Stomach (tissue), 9 donors: ENCODE measurements around the gene MLST8. TPM values are rescaled to one million over a fixed set of nuclear protein-coding genes. Genes with fewer than 3 reads are reported as not detected.

Source experiments
- DNase-seq, 2 donors: peaks; one replicate each; pipeline versions ENCODE4 v3.0.0 to v3.0.0-alpha.2; 2013 to 2019
- H3K27ac ChIP-seq, 5 donors: fragments of 200-600 bp in 4 of 5; sonication (generic) in 4 of 5; one replicate each; pipeline ENCODE4 v1.5.1; 2013 to 2019; ENCODE audit warnings: mild to moderate bottlenecking in 1 of 5, moderate library complexity in 1 of 5
- H3K27me3 ChIP-seq, 3 donors: fragments of 200-600 bp; sonication (generic); one replicate each; pipeline ENCODE4 v1.5.1; 2017 to 2019; ENCODE audit warnings: mixed run types in 1 of 3
- H3K36me3 ChIP-seq, 4 donors: fragments of 200-600 bp; sonication (generic); 1 replicate in 3 of 4; 2 replicates in 1 of 4; pipeline ENCODE4 v1.5.1; 2016 to 2019
- H3K4me1 ChIP-seq, 4 donors: fragments of 200-600 bp; sonication (generic); one replicate each; pipeline ENCODE4 v1.5.1; 2016 to 2019
- H3K4me3 ChIP-seq, 4 donors: fragments of 200-600 bp; sonication (generic) in 3 of 4; one replicate each; pipeline ENCODE4 v1.5.1; 2016 to 2019; ENCODE audit warnings: mild to moderate bottlenecking in 1 of 4
- H3K9me3 ChIP-seq, 4 donors: fragments of 200-600 bp; sonication (generic); one replicate each; pipeline ENCODE4 v1.5.1; 2016 to 2019
- CTCF ChIP-seq, 7 experiments: fragments of 450-650 bp in 4 of 7; fragments of 200-600 bp in 3 of 7; sonication (generic) in 3 of 7; IDR thresholded peaks; one replicate each; pipeline ENCODE4 v1.5.1; 2016 to 2019; ENCODE audit warnings: antibody characterized with exemption in 7 of 7, control low read depth in 2 of 7, mild to moderate bottlenecking in 1 of 7
- EP300 ChIP-seq: sonication (generic); formaldehyde crosslinking; IDR thresholded peaks from one replicate; pipeline ENCODE4 v1.6.1; 2017; ENCODE audit warnings: antibody characterized with exemption
- POLR2A ChIP-seq, 4 donors: fragments of 450-650 bp; IDR thresholded peaks; one replicate each; pipeline ENCODE4 v1.6.1; 2016; ENCODE audit warnings: antibody characterized with exemption in 4 of 4, control low read depth in 2 of 4, mild to moderate bottlenecking in 1 of 4, moderate library complexity in 1 of 4
- POLR2AphosphoS5 ChIP-seq, 3 donors: sonication (generic); formaldehyde crosslinking; IDR thresholded peaks; one replicate each; pipeline ENCODE4 v1.6.1; 2016; ENCODE audit warnings: antibody characterized with exemption in 3 of 3
- WGBS, 5 donors: extraction: QIAGEN DNeasy Blood & Tissue Kit in 3 of 5; methylation state at CpG; one replicate each; pipeline versions ENCODE4 v1.1.5 to v1.1.7; 2013 to 2018; 5-methylcytosine and 5-hydroxymethylcytosine counted together
- intact Hi-C: fragments of 100-400 bp; cut with DNase I; formaldehyde crosslinking; loops from one replicate; pipeline ENCODE4 v1.15.1; 2023; ENCODE audit warnings: low total_unique reads
- polyA plus RNA-seq, 3 donors: library from polyadenylated mRNA; stranded (reverse); fragments of 200-250 nt; gene quantifications; one replicate each; pipeline ENCODE4 v1.2.3, GENCODE V29; 2013
- total RNA-seq, 5 donors: library from RNA; depleted of rRNA; stranded (reverse); fragments of >200 nt; gene quantifications; one replicate each; pipeline versions ENCODE4 v1.1.0 to v1.2.3, GENCODE V29; 2014 to 2016
- donor health status: healthy with polysubstance abuse.
- donor health status: Bipolar disorder and iron deficiency.
- donor health status: healthy.

The MLST8 gene
- total and polyA plus RNA-seq, 8 donors = 7.5 to 235 (median 55.8) TPM

DNA sequence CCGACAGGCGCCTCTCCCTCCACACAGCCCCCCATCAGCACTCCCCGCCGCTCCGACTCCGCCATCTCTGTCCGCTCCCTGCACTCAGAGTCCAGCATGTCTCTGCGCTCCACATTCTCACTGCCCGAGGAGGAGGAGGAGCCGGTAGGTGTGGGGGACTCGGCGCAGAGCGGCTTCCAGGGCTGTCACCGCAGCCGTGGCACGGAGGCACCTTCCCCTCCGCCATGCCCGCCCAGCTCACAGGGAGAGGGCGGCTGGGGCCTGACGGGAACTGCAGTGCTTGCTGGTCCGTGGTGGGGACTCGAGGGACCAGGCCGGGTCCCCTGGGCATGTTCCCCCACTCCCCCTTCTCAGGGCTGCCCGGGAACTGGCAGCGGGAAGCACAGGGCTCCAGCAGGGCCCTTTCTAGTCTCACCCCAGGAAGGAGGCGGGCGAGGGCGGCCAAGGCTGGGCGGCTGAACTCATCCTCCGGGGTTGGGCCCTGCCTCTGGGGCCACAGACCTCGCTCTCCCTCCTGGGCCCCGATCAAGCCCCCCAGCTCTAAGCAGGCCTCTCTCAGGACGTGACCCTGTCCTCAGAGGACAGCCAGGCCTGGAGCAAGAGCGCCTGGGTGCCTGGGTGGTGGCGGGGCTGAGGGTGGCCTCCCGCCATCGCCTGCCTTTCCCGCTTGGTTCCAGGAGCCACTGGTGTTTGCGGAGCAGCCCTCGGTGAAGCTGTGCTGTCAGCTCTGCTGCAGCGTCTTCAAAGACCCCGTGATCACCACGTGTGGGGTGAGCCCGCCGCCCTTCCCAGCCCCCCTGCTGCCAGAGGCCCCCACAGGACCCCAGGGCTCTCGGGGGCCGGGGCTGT, 34.4 kb upstream of the MLST8 start:
- intact Hi-C loops = no loop called here
- Histone ChIP-seq H3K4me1 (peaks cover 0 to 7% (median 3%) of the 10 kb centered on the region in 4 donors), H3K36me3 (peaks cover 69 to 100% (median 100%) of the 10 kb centered on the region in 4 donors), H3K27ac (peak overlapping the region in 3 of 5 donors; percentile 43 to 69 (median 66)), H3K4me3 (peak overlapping the region; percentile 16 to 31 (median 25)), H3K27me3 (no peaks in the 10 kb centered on the region), H3K9me3 (no peaks in the 10 kb centered on the region)
- WGBS, 5 donors = 84 to 92% (median 88%) methylated on average over 29 to 47 of the region's 47 CpGs
- no peak for TF ChIP-seq CTCF (IDR thresholded peaks at IDR 0.05)
- no peak for TF ChIP-seq POLR2A (IDR thresholded peaks at IDR 0.05)
- TF ChIP-seq POLR2AphosphoS5 (IDR thresholded peaks at IDR 0.05) = no peak
- TF ChIP-seq EP300 = no peak
- no peak for DNase-seq

GRCh38 chr16:2171601-2172178, 33.6 kb upstream of the MLST8 start:
- H3K4me3 ChIP-seq = no peak overlapping the region
- no peak for DNase-seq
- H3K27ac ChIP-seq = no peak overlapping the region
- H3K36me3 ChIP-seq = peaks cover 70 to 100% (median 100%) of the 10 kb centered on the region in 4 donors
- TF ChIP-seq EP300 = no peak
- TF ChIP-seq CTCF (IDR thresholded peaks at IDR 0.05) = no peak
- TF ChIP-seq POLR2AphosphoS5 (IDR thresholded peaks at IDR 0.05) = no peak
- TF ChIP-seq POLR2A (IDR thresholded peaks at IDR 0.05) = no peak
- H3K27me3 ChIP-seq = no peaks in the 10 kb centered on the region
- 91 to 96% (median 94%) methylated on average over 20 to 28 of the region's 28 CpGs for WGBS, 5 donors
- intact Hi-C loops = no loop called here
- H3K9me3 ChIP-seq = no peaks in the 10 kb centered on the region
- H3K4me1 ChIP-seq = peaks cover 0 to 7% (median 3%) of the 10 kb centered on the region in 4 donors

DNA sequence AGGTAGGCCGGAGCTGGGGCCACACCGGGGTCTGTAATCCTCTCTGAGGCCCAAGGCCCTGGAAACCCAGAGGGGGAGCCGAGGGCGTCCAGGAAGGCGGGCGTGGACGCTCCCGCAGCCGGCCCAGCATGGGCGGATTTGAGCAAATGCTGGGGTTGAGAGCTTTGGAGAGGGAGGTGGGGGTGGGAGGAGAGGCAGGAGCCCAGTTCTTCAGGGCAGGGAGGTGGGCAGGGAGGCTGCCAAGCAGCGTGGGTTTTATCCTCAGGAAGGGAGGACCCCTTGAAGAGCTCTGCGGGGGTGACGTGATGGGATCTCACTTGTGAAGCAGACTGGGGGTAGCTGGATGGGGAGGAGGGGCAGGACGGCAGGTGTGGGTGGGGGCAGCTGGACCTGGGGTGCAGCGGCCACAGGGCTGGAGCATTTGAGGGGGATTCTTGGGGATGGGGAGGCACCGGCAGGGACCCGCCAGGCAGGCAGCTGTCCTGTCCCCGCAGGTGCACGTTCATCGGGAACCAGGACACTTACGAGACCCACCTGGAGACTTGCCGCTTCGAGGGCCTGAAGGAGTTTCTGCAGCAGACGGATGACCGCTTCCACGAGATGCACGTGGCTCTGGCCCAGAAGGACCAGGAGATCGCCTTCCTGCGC, 32.4 kb upstream of the MLST8 start:
- TF ChIP-seq POLR2AphosphoS5 (IDR thresholded peaks at IDR 0.05) (no peak), POLR2A (IDR thresholded peaks at IDR 0.05) (no peak)
- H3K4me1 ChIP-seq = peaks cover 0 to 7% (median 3%) of the 10 kb centered on the region in 4 donors
- intact Hi-C loops = no loop called here
- H3K27ac ChIP-seq = no peak overlapping the region
- H3K4me3 ChIP-seq = no peak overlapping the region
- no peaks in the 10 kb centered on the region for H3K9me3 ChIP-seq
- 90 to 94% (median 92%) methylated on average over 25 to 29 of the region's 29 CpGs for WGBS, 5 donors
- H3K36me3 ChIP-seq = peaks cover 69 to 100% (median 100%) of the 10 kb centered on the region in 4 donors
- DNase-seq = no peak
- H3K27me3 ChIP-seq = no peaks in the 10 kb centered on the region

GRCh38 chr16:2173366-2173765, 31.9 kb upstream of the MLST8 start:
- 88 to 92% (median 90%) methylated on average over 10 to 14 of the region's 14 CpGs for WGBS, 5 donors
- intact Hi-C loops = no loop called here
- Histone ChIP-seq H3K4me1 (peaks cover 0 to 9% (median 3%) of the 10 kb centered on the region in 4 donors), H3K9me3 (no peaks in the 10 kb centered on the region), H3K4me3 (no peak overlapping the region), H3K27ac (no peak overlapping the region), H3K36me3 (peaks cover 70 to 100% (median 99%) of the 10 kb centered on the region in 4 donors), H3K27me3 (peaks cover 0 to 4% (median 0%) of the 10 kb centered on the region in 3 donors)
- no peak for DNase-seq
- TF ChIP-seq POLR2AphosphoS5 (IDR thresholded peaks at IDR 0.05) (no peak), POLR2A (IDR thresholded peaks at IDR 0.05) (no peak), EP300 (no peak), CTCF (IDR thresholded peaks at IDR 0.05) (no peak)
